GM18951 (cell line): Measurements from ENCODE around the gene PHLDB1.
"Not testable (repeated sequence)": the region's sequence is repeated elsewhere in the genome, so short reads cannot be mapped to it uniquely, and the experiment has no call there.

Experiments used
- POLR2A ChIP-seq: IDR thresholded peaks from 4 replicates; pipeline ENCODE4 v1.6.1; 2011; ENCODE audit warnings: mild to moderate bottlenecking; ENCODE audit not compliant: insufficient read length, insufficient read depth; ENCODE audit errors: extremely low read depth
- in situ Hi-C: fragments of 300-500 bp; cut with MboI; formaldehyde crosslinking; loops from one replicate; pipeline ENCODE4 v1.12.0; 2022; ENCODE audit warnings: low sequenced_read_pairs, mixed read lengths, inconsistent platforms; ENCODE audit not compliant: unreplicated experiment

The PHLDB1 gene

GRCh38 chr11:118607401-118608359, at the start of gene PHLDB1:
Gene PHLDB1, plus strand, starts transcription at chr11:118607615. Its CDS starts 6,222 bp downstream, at chr11:118613837.
- TF ChIP-seq POLR2A, result no peak
- in situ Hi-C loops, result no loop called here

DNA sequence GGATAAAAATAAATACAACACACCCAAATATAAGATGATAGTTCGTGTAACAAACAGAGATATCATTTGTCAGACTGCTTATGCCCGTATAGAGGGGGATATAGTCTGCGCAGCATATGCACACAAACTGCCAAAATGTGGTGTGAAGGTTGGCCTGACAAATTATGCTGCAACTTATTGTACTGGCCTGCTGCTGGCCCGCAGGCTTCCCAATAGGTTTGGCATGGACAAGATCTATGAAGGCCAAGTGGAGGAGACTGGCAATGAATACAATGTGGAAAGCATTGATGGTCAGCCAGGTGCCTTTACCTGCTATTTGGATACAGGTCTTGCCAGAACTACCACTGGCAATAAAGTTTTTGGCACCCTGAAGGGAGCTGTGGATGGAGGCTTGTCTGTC, 46.6 kb upstream of the PHLDB1 start:
- in situ Hi-C loops, result no loop called here
- no peak for TF ChIP-seq POLR2A

GRCh38 chr11:118565051-118565450, 42.4 kb upstream of the PHLDB1 start:
- no peak for TF ChIP-seq POLR2A
- in situ Hi-C loops, result no loop called here

- in situ Hi-C loops, result no loop called here
- no peak for TF ChIP-seq POLR2A
Observed at GRCh38 chr11:118569670-118570069, 37.7 kb upstream of the PHLDB1 start.

DNA sequence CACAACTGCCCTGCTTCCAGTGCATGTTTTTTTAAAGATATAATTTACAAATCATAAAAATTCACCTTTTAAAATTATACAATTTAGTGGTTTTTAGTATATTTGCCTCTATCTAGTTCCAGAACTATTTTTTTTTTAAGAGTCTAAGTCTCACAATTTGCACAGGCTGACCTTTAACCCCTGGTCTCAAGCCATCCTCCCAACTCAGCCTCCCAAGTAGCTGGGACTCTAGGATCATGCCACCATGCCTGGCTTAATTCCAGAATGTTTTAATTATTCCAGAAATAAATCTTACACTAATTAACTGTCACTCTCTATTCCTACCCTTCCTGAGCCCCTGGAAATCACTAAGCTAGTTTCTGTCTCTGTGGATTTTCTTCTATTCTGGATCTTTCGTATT, 36.6 kb upstream of the PHLDB1 start:
- in situ Hi-C loops, result no loop called here
- TF ChIP-seq POLR2A, result no peak

GRCh38 chr11:118571701-118572060, 35.7 kb upstream of the PHLDB1 start:
- in situ Hi-C loops, result not testable (repeated sequence)

DNA sequence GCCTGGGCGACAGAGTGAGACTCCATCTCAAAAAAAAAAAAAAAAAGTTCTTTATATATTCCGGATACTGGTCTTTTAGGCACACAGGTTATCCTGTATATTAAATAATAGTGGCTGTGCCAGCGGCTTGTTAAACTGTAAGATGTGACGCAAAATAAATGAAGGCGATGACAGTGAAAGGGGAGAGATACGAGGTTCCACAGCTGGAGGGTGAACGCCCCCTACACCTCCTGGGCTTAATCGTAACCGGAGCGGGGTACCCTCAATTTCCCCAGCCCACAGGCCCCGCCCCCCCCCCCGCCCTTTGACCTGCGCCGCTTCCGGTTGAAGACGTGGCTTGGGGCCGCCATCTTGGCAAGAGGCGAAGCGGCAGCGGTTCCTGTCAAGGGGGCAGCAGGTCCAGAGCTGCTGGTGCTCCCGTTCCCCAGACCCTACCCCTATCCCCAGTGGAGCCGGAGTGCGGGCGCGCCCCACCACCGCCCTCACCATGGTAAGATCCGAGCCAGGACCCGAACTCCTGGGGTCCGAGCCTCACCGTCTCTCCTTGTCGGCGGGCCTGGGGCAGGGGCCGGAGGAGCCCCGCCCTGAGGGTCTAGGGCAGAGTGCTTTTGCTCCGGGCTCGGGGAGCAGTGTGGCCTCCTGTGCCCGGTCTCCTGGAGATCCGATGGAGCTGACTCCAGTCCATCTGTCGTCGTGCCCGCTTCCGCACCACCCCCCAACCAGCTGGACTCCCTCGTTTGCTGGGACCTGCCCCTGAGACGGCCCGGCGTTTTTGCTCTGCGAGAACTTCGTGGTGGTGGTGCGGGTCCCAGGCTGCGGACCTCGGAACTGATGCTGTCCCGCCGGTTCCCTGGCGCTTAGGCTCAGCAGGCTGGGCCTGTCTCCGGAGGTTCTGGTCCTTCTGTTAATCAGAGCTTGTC, 35.1 kb upstream of the PHLDB1 start, which contains the start of gene ARCN1:
ARCN1 (plus strand) TSS at position 349 of the 920 bp plus-strand sequence; CDS start at position 488, 139 bp downstream.
- in situ Hi-C loops, result no loop called here
- peak; percentile 93 for TF ChIP-seq POLR2A

DNA sequence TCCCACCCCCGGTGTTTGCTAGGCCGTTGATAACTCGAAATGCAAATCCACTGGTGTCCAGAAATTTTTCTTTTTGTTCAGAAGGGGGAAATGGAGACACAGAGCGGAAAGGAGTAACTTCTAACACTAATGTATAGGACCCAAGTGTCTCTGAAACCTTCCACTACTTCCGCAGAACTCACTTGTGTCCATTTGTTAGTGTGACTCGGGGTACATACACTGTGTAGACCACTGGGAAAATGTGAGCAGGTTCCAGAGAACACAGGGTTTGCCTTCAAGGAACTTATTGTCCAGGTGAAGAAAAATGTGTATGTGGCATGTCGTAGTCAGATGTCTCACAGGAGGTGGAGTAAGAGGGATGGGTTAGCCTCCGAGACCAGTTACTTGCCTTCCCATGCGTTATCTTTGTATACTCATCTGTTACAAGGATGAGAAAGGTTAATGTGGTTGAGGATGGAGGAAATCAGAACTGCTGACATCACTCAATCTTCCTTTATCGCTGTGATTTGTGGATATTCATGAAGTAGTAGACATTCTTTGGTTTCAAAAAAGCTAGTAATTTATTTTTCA, 34.3 kb upstream of the PHLDB1 start:
- in situ Hi-C loops, result no loop called here
- TF ChIP-seq POLR2A, result no peak

- in situ Hi-C loops, result no loop called here
- TF ChIP-seq POLR2A, result no peak
Observed at GRCh38 chr11:118574636-118575035, 32.8 kb upstream of the PHLDB1 start.

- in situ Hi-C loops, result not testable (repeated sequence)
Observed at GRCh38 chr11:118577995-118578394, 29.4 kb upstream of the PHLDB1 start.

GRCh38 chr11:118581057-118581456, 26.4 kb upstream of the PHLDB1 start:
- no peak for TF ChIP-seq POLR2A
- in situ Hi-C loops, result no loop called here

GRCh38 chr11:118587952-118588351, 19.5 kb upstream of the PHLDB1 start:
- in situ Hi-C loops, result no loop called here
- no peak for TF ChIP-seq POLR2A
